Fibroblast of mammary gland (primary cell): Measurements from ENCODE around the gene VPS37D.

ENCODE experiments used
- DNase-seq: peaks from one replicate; pipeline ENCODE4 v3.0.0-alpha.2; 2010; ENCODE audit warnings: low read depth
- H3K4me3 ChIP-seq: 2 replicates; pipeline ENCODE4 v1.5.1; 2011; ENCODE audit warnings: low read depth, mild to moderate bottlenecking, low read length, moderate library complexity; ENCODE audit not compliant: control insufficient read depth
- TF ChIP-seq, protein P1 (sequence below): conservative IDR thresholded peaks from 2 replicates; pipeline ENCODE4 v1.5.1; 2011; ENCODE audit warnings: low read depth, low read length, inconsistent platforms; ENCODE audit not compliant: control insufficient read depth, insufficient read depth

VPS37D gene

DNA sequence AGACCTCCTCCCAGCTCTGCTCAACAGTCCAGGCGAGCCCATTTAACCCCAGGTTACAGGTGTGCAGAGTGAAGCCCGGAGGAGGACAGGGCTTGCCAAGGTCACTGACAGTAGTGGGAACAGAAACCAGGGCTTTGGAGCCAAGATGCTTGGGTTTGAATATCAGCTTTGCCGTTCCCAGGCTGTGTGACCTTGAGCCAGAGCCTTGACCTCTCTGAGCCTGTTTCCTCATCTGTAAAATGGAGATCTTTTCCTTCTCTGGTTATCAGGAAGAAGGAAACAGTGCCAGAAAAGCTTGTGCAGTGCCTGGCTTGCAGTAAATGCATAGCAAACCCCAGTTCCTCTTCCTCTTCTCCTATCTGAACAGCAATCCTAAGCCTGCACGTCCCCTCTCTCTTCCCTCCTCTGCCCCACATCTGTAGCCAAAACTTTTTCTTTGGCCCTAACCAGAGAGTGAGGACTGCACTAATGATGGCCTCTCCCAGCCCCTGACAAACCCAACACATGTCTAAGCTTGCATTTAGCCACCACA is 21.9 kb upstream of the VPS37D start:
- DNase-seq = no peak
- TF ChIP-seq, protein P1, sequence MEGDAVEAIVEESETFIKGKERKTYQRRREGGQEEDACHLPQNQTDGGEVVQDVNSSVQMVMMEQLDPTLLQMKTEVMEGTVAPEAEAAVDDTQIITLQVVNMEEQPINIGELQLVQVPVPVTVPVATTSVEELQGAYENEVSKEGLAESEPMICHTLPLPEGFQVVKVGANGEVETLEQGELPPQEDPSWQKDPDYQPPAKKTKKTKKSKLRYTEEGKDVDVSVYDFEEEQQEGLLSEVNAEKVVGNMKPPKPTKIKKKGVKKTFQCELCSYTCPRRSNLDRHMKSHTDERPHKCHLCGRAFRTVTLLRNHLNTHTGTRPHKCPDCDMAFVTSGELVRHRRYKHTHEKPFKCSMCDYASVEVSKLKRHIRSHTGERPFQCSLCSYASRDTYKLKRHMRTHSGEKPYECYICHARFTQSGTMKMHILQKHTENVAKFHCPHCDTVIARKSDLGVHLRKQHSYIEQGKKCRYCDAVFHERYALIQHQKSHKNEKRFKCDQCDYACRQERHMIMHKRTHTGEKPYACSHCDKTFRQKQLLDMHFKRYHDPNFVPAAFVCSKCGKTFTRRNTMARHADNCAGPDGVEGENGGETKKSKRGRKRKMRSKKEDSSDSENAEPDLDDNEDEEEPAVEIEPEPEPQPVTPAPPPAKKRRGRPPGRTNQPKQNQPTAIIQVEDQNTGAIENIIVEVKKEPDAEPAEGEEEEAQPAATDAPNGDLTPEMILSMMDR = no peak
- no peak overlapping the region for H3K4me3 ChIP-seq

DNA sequence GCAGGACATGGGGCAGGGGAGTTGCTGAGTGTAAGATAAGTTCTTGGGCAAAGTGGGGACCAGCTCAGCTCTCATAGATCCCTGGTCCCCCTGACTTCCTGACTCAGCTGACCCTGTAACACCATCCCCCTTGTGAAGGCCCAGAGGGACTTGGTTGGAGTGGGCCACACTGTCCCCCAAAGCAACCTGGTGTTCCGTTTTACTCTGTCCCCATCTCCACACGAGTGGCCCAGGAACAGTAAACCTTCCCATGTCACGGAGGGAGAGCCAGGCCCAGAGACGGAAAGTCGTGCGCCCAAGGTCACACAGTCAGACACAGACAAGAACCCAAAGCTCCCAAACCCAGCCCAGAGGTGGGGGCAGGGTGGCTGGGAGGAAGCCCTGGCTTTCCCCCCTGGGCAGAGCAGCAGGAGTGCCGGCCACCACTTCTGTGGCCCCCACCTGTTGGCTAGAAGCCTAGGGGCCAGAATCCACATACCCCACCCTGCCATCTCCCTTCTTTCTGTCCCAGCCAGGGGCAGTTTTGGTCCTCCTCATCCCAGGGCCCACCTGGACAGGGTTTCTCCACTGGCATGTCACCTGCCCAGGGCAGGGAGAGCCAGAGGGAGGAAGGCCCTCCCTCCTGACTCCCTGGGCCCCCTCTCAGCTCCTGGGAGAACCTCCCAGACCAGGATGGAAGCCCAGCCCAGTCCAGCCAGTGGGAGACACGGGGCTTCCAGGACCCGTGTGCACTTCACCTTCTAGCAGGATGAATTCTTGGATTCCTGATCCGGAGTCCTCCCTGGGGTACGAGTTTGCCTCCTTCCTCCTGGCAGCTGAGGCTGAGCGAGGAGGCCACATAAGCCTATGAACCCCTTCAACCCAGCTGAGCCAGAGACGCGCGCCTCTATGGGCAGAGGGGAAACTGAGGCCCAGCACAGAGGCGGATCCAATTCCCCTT is 20.6 kb upstream of the VPS37D start:
- TF ChIP-seq, protein P1 = no peak
- H3K4me3 ChIP-seq = no peak overlapping the region

DNA sequence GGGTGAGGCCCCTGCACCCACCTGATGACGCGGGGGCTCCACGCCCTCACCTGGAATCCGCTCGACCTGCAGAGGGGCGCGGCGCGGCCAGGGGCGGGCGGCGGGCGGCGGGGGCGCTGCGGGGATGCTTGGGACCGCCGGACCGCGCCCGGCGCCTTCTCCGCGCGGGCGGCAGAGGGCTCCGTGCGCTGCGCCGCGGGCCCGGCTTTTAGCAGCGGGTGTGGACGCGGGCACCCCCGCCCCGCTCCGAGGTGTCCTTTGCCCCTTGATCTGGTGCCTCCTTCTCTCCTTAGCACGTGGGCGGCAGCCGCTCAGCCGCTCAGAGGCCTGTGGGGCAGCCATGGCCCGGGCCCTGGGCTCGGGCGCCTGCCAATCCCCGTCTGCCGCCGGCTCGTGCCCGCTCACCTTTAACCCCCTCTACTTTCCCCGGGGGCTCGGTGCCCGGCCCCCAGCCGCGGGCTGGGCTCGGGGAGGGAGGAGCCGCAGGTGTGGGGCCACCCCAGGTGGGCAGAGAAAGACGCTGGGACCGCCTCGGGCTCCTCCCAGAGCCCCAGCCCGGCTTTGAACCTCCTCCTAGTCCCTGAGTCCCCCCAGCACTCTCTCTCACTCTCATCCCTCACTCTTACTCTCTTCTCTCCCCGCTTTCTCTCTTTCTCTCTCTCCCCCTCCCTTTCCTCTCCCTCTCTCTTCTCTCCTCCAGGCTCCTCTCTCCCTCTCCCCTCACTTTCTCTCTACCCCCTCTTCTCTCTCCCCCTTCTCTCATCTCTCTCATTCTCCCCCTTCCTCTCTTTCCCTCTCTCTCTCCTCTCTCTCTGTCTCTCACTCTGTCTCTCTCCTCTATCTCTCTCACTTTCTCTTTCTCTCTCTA is 19.7 kb upstream of the VPS37D start:
- TF ChIP-seq, protein P1 = no peak
- no peak for DNase-seq
- H3K4me3 ChIP-seq = no peak overlapping the region

More for the DNA sequence above, 20.6 kb upstream of the VPS37D start:
- DNase-seq = no peak

DNA sequence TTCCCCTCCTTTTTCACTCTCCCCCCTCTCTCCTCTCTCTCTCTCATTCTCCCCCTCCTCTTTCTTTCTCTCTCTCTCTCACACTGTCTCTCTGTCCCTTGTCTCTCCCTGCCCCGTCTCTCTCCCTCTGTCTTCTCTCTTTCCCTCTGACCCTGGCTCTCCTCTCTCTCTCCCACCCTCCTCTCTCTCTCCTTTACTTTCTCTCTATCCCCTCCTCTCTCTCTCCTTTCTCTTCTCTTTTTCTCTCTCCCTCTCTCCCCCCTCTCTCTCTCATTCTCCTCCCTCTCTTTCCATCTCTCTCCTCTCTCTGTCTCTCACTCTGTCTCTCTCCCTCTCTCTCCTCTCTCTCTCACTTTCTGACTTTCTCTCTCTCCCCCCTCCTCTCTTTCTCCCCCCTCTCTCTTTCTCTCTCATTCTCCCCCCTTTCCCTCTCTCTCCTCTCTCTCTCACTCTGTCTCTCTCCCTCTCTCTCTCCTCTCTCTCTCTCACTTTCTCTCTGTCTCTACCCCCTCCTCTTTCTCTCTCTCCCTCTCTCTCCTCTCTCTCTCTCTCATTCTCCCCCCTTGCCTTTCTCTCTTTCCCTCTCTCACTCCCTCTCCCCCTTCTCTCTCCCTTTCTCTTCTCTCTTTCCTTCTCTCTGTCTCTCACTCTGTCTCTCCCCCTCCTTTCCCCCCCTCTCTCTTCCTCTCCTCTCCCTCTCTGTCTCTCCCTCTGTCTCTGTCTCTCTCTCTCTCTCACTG is 18.9 kb upstream of the VPS37D start:
- no peak for DNase-seq
- TF ChIP-seq, protein P1 = no peak
- H3K4me3 ChIP-seq = no peak overlapping the region

DNA sequence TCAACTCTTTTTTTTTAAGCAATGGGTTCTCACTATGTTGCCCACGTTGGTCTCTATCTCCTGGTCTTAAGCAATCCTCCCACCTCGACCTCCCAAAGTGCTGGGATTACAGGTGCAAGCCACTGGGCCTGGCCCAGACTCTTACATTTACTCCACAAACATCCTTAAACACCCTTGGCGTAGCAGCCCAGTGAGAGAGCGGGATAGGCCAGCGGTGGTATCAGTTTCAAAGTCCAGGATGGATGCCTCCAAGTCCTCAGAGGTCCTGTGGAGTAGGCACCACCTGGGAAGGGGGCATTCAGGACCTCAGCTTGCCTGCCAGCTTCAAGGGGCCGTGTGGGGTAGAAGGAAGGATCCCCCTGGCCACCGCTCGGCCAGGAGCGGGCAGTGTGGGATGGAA is 18.1 kb upstream of the VPS37D start:
- TF ChIP-seq, protein P1 = no peak
- H3K4me3 ChIP-seq = no peak overlapping the region

DNA sequence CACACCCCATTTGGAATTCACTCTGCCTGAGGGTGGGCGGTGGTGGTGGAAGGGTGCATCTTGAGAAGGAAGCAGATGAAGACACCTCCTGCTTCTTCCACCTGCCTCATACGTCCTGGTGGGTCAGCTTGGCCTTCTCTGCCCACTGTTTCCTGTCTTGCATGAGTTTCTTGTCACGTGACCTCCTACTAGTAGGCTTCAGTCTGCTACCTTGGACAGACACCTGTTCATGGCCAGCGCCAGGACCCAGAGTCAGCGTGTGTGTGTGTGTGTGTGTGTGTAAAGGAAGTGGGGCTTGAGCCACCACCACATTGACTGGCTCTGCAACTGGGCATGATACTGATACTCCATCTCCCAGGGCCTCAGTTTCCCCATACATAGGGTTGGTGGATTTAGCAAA is 17.1 kb upstream of the VPS37D start:
- TF ChIP-seq, protein P1 = no peak
- DNase-seq = no peak
- H3K4me3 ChIP-seq = no peak overlapping the region

More for the DNA sequence above, 18.1 kb upstream of the VPS37D start:
- no peak for DNase-seq
